Stomach (tissue), 4 donors: Measurements from ENCODE around the gene AGBL2.

ENCODE experiments used
- CTCF ChIP-seq, 7 experiments: fragments of 450-650 bp in 4 of 7; fragments of 200-600 bp in 3 of 7; sonication (generic) in 3 of 7; IDR thresholded peaks; one replicate each; pipeline ENCODE4 v1.5.1; 2016 to 2019; ENCODE audit warnings: antibody characterized with exemption in 7 of 7, control low read depth in 2 of 7, mild to moderate bottlenecking in 1 of 7
- POLR2A ChIP-seq, 4 donors: fragments of 450-650 bp; IDR thresholded peaks; one replicate each; pipeline ENCODE4 v1.6.1; 2016; ENCODE audit warnings: antibody characterized with exemption in 4 of 4, control low read depth in 2 of 4, mild to moderate bottlenecking in 1 of 4, moderate library complexity in 1 of 4
- POLR2AphosphoS5 ChIP-seq, 3 donors: sonication (generic); formaldehyde crosslinking; IDR thresholded peaks; one replicate each; pipeline ENCODE4 v1.6.1; 2016; ENCODE audit warnings: antibody characterized with exemption in 3 of 3

GRCh38 chr11:47711816-47712215 is 3.4 kb downstream of the AGBL2 start:
- TF ChIP-seq POLR2AphosphoS5 (IDR thresholded peaks at IDR 0.05): no peak
- no peak for TF ChIP-seq CTCF (IDR thresholded peaks at IDR 0.05)
- no peak for TF ChIP-seq POLR2A (IDR thresholded peaks at IDR 0.05)
